ENCODE data around the gene EBF4. TPM values are rescaled to one million over a fixed set of nuclear protein-coding genes. Genes with fewer than 3 reads are reported as not detected.

Gene EBF4
- total and polyA plus RNA-seq, 10 of the 15 experiments (the other 5 are each of a cell fraction or from before 2014, with no cell fraction given) = 0.13 TPM; not detected in 9

- TF ChIP-seq MYC (IDR thresholded peaks at IDR 0.05; ENCODE audit: insufficient read depth, insufficient read length, insufficient replicate concordance, low read length, severe bottlenecking) = no peak
- TF ChIP-seq RELA (IDR thresholded peaks at IDR 0.05; ENCODE audit: borderline replicate concordance, partially characterized antibody) = peak; percentile 39
- TF ChIP-seq NBN (IDR thresholded peaks at IDR 0.05) = peak; percentile 95
- TF ChIP-seq MTA2 (IDR thresholded peaks at IDR 0.05; ENCODE audit: low read depth) = no peak
- no peak for TF ChIP-seq NFIC (IDR thresholded peaks at IDR 0.05; ENCODE audit: low read depth, low read length)
- no peak for TF ChIP-seq TBL1XR1 (IDR thresholded peaks at IDR 0.05; ENCODE audit: low read depth, low read length)
- no peak for TF ChIP-seq HSF1 (IDR thresholded peaks at IDR 0.05; ENCODE audit: low read depth, low read length)
- TF ChIP-seq CREM (IDR thresholded peaks at IDR 0.05; ENCODE audit: low read depth) = peak; percentile 100
- TF ChIP-seq CHD1 (IDR thresholded peaks at IDR 0.05; ENCODE audit: low read depth, low read length) = no peak
- no peak for TF ChIP-seq IRF3 (IDR thresholded peaks at IDR 0.05)
- no peak for TF ChIP-seq SMC3 (IDR thresholded peaks at IDR 0.05; ENCODE audit: borderline replicate concordance, low read length)
- TF ChIP-seq USF2 (IDR thresholded peaks at IDR 0.05; ENCODE audit: borderline replicate concordance, low read depth, low read length) = no peak
- TF ChIP-seq USF1 (IDR thresholded peaks at IDR 0.05; ENCODE audit: borderline replicate concordance, extremely low read length, insufficient read depth, low read depth, low read length) = no peak
- TF ChIP-seq NFYB (IDR thresholded peaks at IDR 0.05; ENCODE audit: insufficient read depth, low read depth, low read length) = no peak; the same call in 1 of the 2 replicates
- no peak for TF ChIP-seq KDM1A (IDR thresholded peaks at IDR 0.05; ENCODE audit: borderline replicate concordance)
- peak; percentile 39; the same call in 1 of the 2 replicates for TF ChIP-seq SMARCA5 (IDR thresholded peaks at IDR 0.05)
- TF ChIP-seq RAD21 (IDR thresholded peaks at IDR 0.05; ENCODE audit: insufficient read depth, low read depth, low read length) = no peak
- no peak for TF ChIP-seq ZNF217 (IDR thresholded peaks at IDR 0.05)
- no peak for TF ChIP-seq ZBTB33 (IDR thresholded peaks at IDR 0.05)
- TF ChIP-seq TARDBP (IDR thresholded peaks at IDR 0.05; ENCODE audit: borderline replicate concordance) = peak; percentile 89; the same call in 1 of the 2 replicates
- no peak for TF ChIP-seq ZSCAN29 (IDR thresholded peaks at IDR 0.05)
- no peak for TF ChIP-seq NRF1 (conservative IDR thresholded peaks at IDR 0.05; ENCODE audit: low read depth, low read length)
- TF ChIP-seq FOS (IDR thresholded peaks at IDR 0.05; ENCODE audit: borderline replicate concordance, extremely low read depth, insufficient read length) = no peak
- TF ChIP-seq TCF12 (IDR thresholded peaks at IDR 0.05; ENCODE audit: low read depth, low read length) = peak; percentile 58; the same call in 1 of the 2 replicates
- no peak for TF ChIP-seq DPF2 (IDR thresholded peaks at IDR 0.05)
These were observed 28.5 kb upstream of the EBF4 start, which contains the start of gene IDH3B (continued) for GRCh38 chr20:2663887-2664719.

All from GM12878 (cell line).